Mesenchymal stem cell (in vitro differentiated cells and primary cell): ENCODE data around the gene SMURF1.
A peak's percentile ranks its signal among the peaks of the same experiment; 100 is the strongest.

Experiments
- DNase-seq: peaks from one replicate; pipeline ENCODE4 v3.0.0-alpha.2; 2013
- H2AFZ ChIP-seq: one replicate; pipeline ENCODE4 v1.6.1; 2013; ENCODE audit warnings: low read depth, mild to moderate bottlenecking, control low read depth, inconsistent platforms, low read length, moderate library complexity
- H2AK5ac ChIP-seq: 2 replicates; pipeline ENCODE4 v1.6.1; 2013; ENCODE audit warnings: low read length, moderate library complexity, mild to moderate bottlenecking, inconsistent platforms; ENCODE audit not compliant: severe bottlenecking
- H2BK120ac ChIP-seq: one replicate; pipeline ENCODE4 v1.6.1; 2013; ENCODE audit warnings: low read depth, mild to moderate bottlenecking, inconsistent platforms, low read length, moderate library complexity
- H2BK12ac ChIP-seq, 2 experiments: one replicate each; pipeline ENCODE4 v1.6.1; 2013; ENCODE audit warnings: inconsistent platforms in 2 of 2, low read length in 2 of 2, mild to moderate bottlenecking in 2 of 2, moderate library complexity in 2 of 2, control low read depth in 1 of 2
- H2BK15ac ChIP-seq: one replicate; pipeline ENCODE4 v1.6.1; 2013; ENCODE audit warnings: mild to moderate bottlenecking, low read depth, inconsistent platforms; ENCODE audit not compliant: poor library complexity, severe bottlenecking
- H2BK5ac ChIP-seq: 2 replicates; pipeline ENCODE4 v1.6.1; 2013; ENCODE audit warnings: low read depth, mild to moderate bottlenecking, low read length, control low read depth, inconsistent platforms; ENCODE audit not compliant: poor library complexity, severe bottlenecking
- H3K14ac ChIP-seq, 2 experiments: one replicate each; pipeline ENCODE4 v1.6.1; 2013; ENCODE audit warnings: inconsistent platforms in 2 of 2, low read length in 2 of 2, control low read depth in 1 of 2, mild to moderate bottlenecking in 1 of 2, moderate library complexity in 1 of 2
- H3K18ac ChIP-seq, 2 experiments: one replicate each; pipeline ENCODE4 v1.6.1; 2013; ENCODE audit warnings: inconsistent platforms in 2 of 2, low read length in 2 of 2, control low read depth in 1 of 2, low read depth in 1 of 2, mild to moderate bottlenecking in 1 of 2
- H3K23ac ChIP-seq, 2 experiments: one replicate each; pipeline ENCODE4 v1.6.1; 2013; ENCODE audit warnings: inconsistent platforms in 2 of 2, low read length in 2 of 2, mild to moderate bottlenecking in 2 of 2, moderate library complexity in 2 of 2, control low read depth in 1 of 2
- H3K27ac ChIP-seq: 2 replicates; pipeline ENCODE4 v1.5.1; 2013; ENCODE audit warnings: mild to moderate bottlenecking, moderate library complexity, low read length, control low read depth, inconsistent platforms; ENCODE audit not compliant: poor library complexity, severe bottlenecking
- H3K27me3 ChIP-seq, 2 experiments: 2 replicates each; pipeline versions ENCODE4 v1.6.1 to v1.7.0; 2013; ENCODE audit warnings: low read length in 2 of 2, mild to moderate bottlenecking in 2 of 2, moderate library complexity in 2 of 2, control low read depth in 1 of 2, inconsistent platforms in 1 of 2; ENCODE audit not compliant: control insufficient read depth in 1 of 2, insufficient read depth in 1 of 2
- H3K36me3 ChIP-seq, 2 experiments: 2 replicates each; pipeline versions ENCODE4 v1.6.1 to v1.7.0; 2013; ENCODE audit warnings: low read length in 2 of 2, control low read depth in 1 of 2, inconsistent platforms in 1 of 2, low read depth in 1 of 2, mild to moderate bottlenecking in 1 of 2; ENCODE audit not compliant: insufficient read depth in 2 of 2, control insufficient read depth in 1 of 2
- H3K4ac ChIP-seq, 2 experiments: one replicate each; pipeline ENCODE4 v1.6.1; 2013; ENCODE audit warnings: inconsistent platforms in 2 of 2, low read length in 2 of 2, mild to moderate bottlenecking in 2 of 2, moderate library complexity in 2 of 2, control low read depth in 1 of 2, low read depth in 1 of 2
- H3K4me1 ChIP-seq: 2 replicates; pipeline ENCODE4 v1.6.1; 2013; ENCODE audit warnings: low read depth, low read length, control low read depth; ENCODE audit not compliant: control insufficient read depth, insufficient read depth
- H3K4me2 ChIP-seq: 2 replicates; pipeline ENCODE4 v1.6.1; 2013; ENCODE audit warnings: low read length, mild to moderate bottlenecking, inconsistent platforms; ENCODE audit not compliant: poor library complexity, severe bottlenecking
- H3K4me3 ChIP-seq, 2 experiments: 2 replicates each; pipeline versions ENCODE4 v1.5.1 to v1.7.0; 2013; ENCODE audit warnings: low read length in 2 of 2, mild to moderate bottlenecking in 2 of 2, control low read depth in 1 of 2, low read depth in 1 of 2; ENCODE audit not compliant: insufficient read depth in 1 of 2
- H3K79me1 ChIP-seq: replicated peaks from 2 replicates; pipeline ENCODE4 v1.6.1; 2013; ENCODE audit warnings: mild to moderate bottlenecking, control low read depth, low read length, inconsistent platforms; ENCODE audit not compliant: poor library complexity, severe bottlenecking
- H3K9ac ChIP-seq: 2 replicates; pipeline ENCODE4 v1.7.0; 2013; ENCODE audit warnings: mild to moderate bottlenecking, low read length, moderate library complexity
- H3K9me3 ChIP-seq: 2 replicates; pipeline ENCODE4 v1.7.0; 2013; ENCODE audit warnings: mild to moderate bottlenecking, low read length; ENCODE audit not compliant: control insufficient read depth
- H4K8ac ChIP-seq: one replicate; pipeline ENCODE4 v1.6.1; 2013; ENCODE audit warnings: inconsistent platforms, mild to moderate bottlenecking, low read length, moderate library complexity
- H4K91ac ChIP-seq: one replicate; pipeline ENCODE4 v1.6.1; 2013; ENCODE audit warnings: mild to moderate bottlenecking, low read length, inconsistent platforms
- WGBS: methylation state at CpG from one replicate; pipeline ENCODE4 v1.1.7; 2013; ENCODE audit warnings: mixed read lengths; 5-methylcytosine and 5-hydroxymethylcytosine counted together

The SMURF1 gene

DNA sequence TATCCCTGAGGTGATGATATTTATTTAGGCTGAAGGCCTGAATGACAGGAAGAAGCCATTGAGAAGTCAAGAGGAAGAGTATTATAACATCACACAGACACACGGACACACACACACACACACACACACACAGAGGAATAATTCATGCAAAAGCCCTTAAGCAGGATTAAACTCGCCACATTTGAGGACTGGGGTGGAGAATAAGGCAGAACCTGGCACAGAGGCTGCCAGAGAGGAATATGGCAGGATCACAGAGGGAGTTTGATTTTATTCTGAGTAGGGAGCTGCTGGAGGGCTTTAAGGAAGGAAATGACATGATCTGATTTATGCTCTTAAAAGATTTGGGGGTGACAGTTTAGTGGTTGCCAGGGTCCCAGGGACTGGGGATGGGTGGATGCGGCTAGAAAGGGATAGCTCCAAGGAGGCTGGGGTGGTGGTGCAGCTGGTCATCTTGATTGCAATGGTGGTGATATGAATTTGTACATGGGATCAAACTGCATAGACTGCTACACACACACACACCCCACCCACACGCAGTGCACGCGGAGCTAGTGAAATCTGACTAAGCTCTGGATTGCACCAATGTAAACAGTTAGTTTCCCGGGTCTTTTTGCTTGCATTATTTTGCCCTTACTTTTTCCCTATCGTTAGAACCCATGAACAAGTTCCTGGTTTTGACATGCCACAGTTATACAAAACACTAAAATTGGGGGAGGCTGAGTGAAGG lies 11.2 kb downstream of the SMURF1 start:
- H2AK5ac ChIP-seq, result no peak overlapping the region
- peak; percentile 77 for DNase-seq
- no peak overlapping the region for H3K23ac ChIP-seq
- H3K9me3 ChIP-seq, result no peaks in the 10 kb centered on the region
- H3K9ac ChIP-seq, result no peak overlapping the region
- no peak overlapping the region for H3K27ac ChIP-seq
- no peak overlapping the region for H3K4me2 ChIP-seq
- peak overlapping the region; percentile 27 for H4K91ac ChIP-seq
- peaks cover 9% of the 10 kb centered on the region for H3K4me1 ChIP-seq
- WGBS, result 100% methylated on average over 1 of the region's 8 CpGs
- H2BK120ac ChIP-seq, result no peak overlapping the region
- no peak overlapping the region for H2AFZ ChIP-seq
- no peak overlapping the region for H2BK5ac ChIP-seq
- H3K36me3 ChIP-seq, result no peaks in the 10 kb centered on the region
- no peak overlapping the region for H3K14ac ChIP-seq
- no peaks in the 10 kb centered on the region for H3K27me3 ChIP-seq
- no peak overlapping the region for H3K4ac ChIP-seq
- H2BK15ac ChIP-seq, result no peak overlapping the region
- H2BK12ac ChIP-seq, result no peak overlapping the region
- H3K4me3 ChIP-seq, result no peak overlapping the region
- peaks cover 2% of the 10 kb centered on the region for H3K79me1 ChIP-seq
- H4K8ac ChIP-seq, result no peak overlapping the region
- H3K18ac ChIP-seq, result peak overlapping the region in 1 of 2 experiments; percentile 43

DNA sequence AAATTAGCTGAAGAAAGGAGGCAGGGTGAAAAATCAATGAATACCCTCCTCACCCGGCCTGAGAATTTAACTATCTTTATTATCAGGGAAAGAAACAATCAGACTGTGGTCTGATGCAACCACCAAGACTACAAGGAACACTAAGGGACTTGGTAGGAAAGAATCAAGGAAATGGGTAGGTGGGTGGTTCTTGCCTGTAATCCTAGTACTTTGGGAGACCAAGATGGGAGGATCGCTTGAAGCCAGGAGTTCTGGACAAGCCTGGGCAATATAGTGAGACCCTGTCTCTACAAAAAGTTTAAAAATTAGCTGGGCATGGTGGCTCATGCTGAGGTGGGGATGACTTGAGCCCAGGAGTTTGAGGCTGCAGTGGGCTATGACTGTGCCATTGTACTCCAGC lies 12.6 kb downstream of the SMURF1 start:
- no peak overlapping the region for H4K8ac ChIP-seq
- no peak overlapping the region for H2AK5ac ChIP-seq
- no peak overlapping the region for H2BK15ac ChIP-seq
- no peak overlapping the region for H2BK5ac ChIP-seq
- H2BK120ac ChIP-seq, result no peak overlapping the region
- H3K4me2 ChIP-seq, result no peak overlapping the region
- no peak overlapping the region for H3K4me3 ChIP-seq
- H3K9me3 ChIP-seq, result no peaks in the 10 kb centered on the region
- no peak overlapping the region for H3K27ac ChIP-seq
- no peak overlapping the region for H3K23ac ChIP-seq
- no peak overlapping the region for H2BK12ac ChIP-seq
- WGBS, result 97% methylated on average over 1 of the region's 2 CpGs
- no peaks in the 10 kb centered on the region for H3K36me3 ChIP-seq
- no peaks in the 10 kb centered on the region for H3K27me3 ChIP-seq
- peaks cover 2% of the 10 kb centered on the region for H3K79me1 ChIP-seq
- no peak overlapping the region for H3K9ac ChIP-seq
- H4K91ac ChIP-seq, result no peak overlapping the region
- no peak overlapping the region for H2AFZ ChIP-seq
- H3K18ac ChIP-seq, result no peak overlapping the region
- H3K4ac ChIP-seq, result no peak overlapping the region
- no peak overlapping the region for H3K14ac ChIP-seq
- H3K4me1 ChIP-seq, result peaks cover 8% of the 10 kb centered on the region
- DNase-seq, result no peak

DNA sequence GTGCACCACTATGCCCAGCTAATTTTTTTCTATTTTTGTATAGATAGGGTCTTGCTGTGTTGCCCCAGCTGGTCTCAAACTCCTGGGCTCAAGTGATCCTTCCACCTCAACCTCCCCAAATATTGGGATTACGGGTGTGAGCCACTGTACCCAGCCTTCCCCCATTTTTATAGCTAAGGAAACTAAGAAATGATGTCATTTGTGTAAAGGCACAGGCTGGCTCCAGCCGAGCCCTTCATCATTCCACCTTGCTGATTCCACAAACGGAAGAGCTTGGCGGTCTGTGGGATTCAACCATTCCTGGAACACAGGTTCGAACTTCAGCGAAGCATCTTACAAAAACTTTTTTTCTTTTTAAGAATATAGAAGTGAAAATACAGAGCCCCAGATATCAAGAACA lies 14.4 kb downstream of the SMURF1 start:
- no peaks in the 10 kb centered on the region for H3K27me3 ChIP-seq
- H2BK5ac ChIP-seq, result no peak overlapping the region
- H3K9me3 ChIP-seq, result no peaks in the 10 kb centered on the region
- H2BK12ac ChIP-seq, result no peak overlapping the region
- WGBS, result 94% methylated on average over 3 of the region's 6 CpGs
- no peak overlapping the region for H4K91ac ChIP-seq
- H3K18ac ChIP-seq, result no peak overlapping the region
- H4K8ac ChIP-seq, result no peak overlapping the region
- H2BK15ac ChIP-seq, result no peak overlapping the region
- H3K4me1 ChIP-seq, result peaks cover 11% of the 10 kb centered on the region
- H3K4ac ChIP-seq, result no peak overlapping the region
- no peaks in the 10 kb centered on the region for H3K36me3 ChIP-seq
- no peak overlapping the region for H3K4me2 ChIP-seq
- no peak overlapping the region for H3K23ac ChIP-seq
- H3K9ac ChIP-seq, result no peak overlapping the region
- peaks cover 4% of the 10 kb centered on the region for H3K79me1 ChIP-seq
- H3K14ac ChIP-seq, result no peak overlapping the region
- no peak overlapping the region for H2BK120ac ChIP-seq
- H3K27ac ChIP-seq, result no peak overlapping the region
- H3K4me3 ChIP-seq, result no peak overlapping the region
- H2AK5ac ChIP-seq, result no peak overlapping the region
- no peak overlapping the region for H2AFZ ChIP-seq
- no peak for DNase-seq

DNA sequence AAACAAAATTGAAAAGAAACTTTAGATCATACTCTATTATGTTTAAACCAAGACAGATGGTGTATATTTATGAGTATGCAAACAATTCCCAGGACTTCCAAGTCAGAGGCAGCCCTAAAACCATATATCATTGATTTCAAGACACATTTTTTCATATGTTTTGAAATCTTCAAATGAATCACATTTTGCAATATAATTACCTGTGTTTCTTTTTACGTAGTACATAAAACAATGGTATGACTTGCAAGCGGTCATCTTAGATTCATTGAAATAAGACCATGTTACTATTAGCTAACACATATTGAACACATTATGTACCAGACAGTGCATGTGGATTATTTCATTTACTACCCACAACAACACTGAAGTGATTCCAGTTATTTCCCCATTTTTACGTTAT lies 14.9 kb downstream of the SMURF1 start:
- H3K14ac ChIP-seq, result no peak overlapping the region
- no peak overlapping the region for H2AFZ ChIP-seq
- H3K9me3 ChIP-seq, result no peaks in the 10 kb centered on the region
- no peak overlapping the region for H4K8ac ChIP-seq
- H2BK15ac ChIP-seq, result no peak overlapping the region
- no peak overlapping the region for H3K27ac ChIP-seq
- peaks cover 4% of the 10 kb centered on the region for H3K79me1 ChIP-seq
- H3K9ac ChIP-seq, result no peak overlapping the region
- H2BK120ac ChIP-seq, result no peak overlapping the region
- H3K18ac ChIP-seq, result no peak overlapping the region
- H2AK5ac ChIP-seq, result no peak overlapping the region
- DNase-seq, result no peak
- H4K91ac ChIP-seq, result no peak overlapping the region
- H3K23ac ChIP-seq, result no peak overlapping the region
- H3K4me1 ChIP-seq, result peaks cover 11% of the 10 kb centered on the region
- no peak overlapping the region for H2BK5ac ChIP-seq
- no peak overlapping the region for H3K4me2 ChIP-seq
- H3K4ac ChIP-seq, result no peak overlapping the region
- H3K4me3 ChIP-seq, result no peak overlapping the region
- no peaks in the 10 kb centered on the region for H3K27me3 ChIP-seq
- no peak overlapping the region for H2BK12ac ChIP-seq
- no peaks in the 10 kb centered on the region for H3K36me3 ChIP-seq
- 100% methylated on average over 2 of the region's 3 CpGs for WGBS
